Effector memory CD4-positive, alpha-beta T cell (primary cell): ENCODE data around the gene BACH1.

ENCODE experiments used
- DNase-seq, 3 donors: peaks; one replicate each; pipeline ENCODE4 v3.0.0-alpha.2; 2020
- H3K27ac ChIP-seq: 2 replicates; pipeline ENCODE4 v1.7.0; 2013; ENCODE audit warnings: mild to moderate bottlenecking, low read length, moderate library complexity; ENCODE audit not compliant: insufficient read depth, poor library complexity, severe bottlenecking
- H3K27me3 ChIP-seq: replicated peaks from 2 replicates; pipeline ENCODE4 v1.7.0; 2013; ENCODE audit warnings: mild to moderate bottlenecking, low read length; ENCODE audit not compliant: insufficient read depth, control insufficient read depth, poor library complexity, severe bottlenecking
- H3K36me3 ChIP-seq: 2 replicates; pipeline ENCODE4 v1.7.0; 2013; ENCODE audit warnings: mild to moderate bottlenecking, low read length, moderate library complexity; ENCODE audit not compliant: control insufficient read depth, insufficient read depth
- H3K4me1 ChIP-seq: 2 replicates; pipeline ENCODE4 v1.7.0; 2013; ENCODE audit warnings: low read length, mild to moderate bottlenecking; ENCODE audit not compliant: control insufficient read depth, insufficient read depth, poor library complexity, severe bottlenecking
- H3K4me3 ChIP-seq: 2 replicates; pipeline ENCODE4 v1.7.0; 2013; ENCODE audit warnings: low read length, low read depth, mild to moderate bottlenecking; ENCODE audit not compliant: insufficient read depth, poor library complexity, severe bottlenecking
- H3K9me3 ChIP-seq: 2 replicates; pipeline ENCODE4 v1.7.0; 2013; ENCODE audit warnings: mild to moderate bottlenecking, low read length, moderate library complexity; ENCODE audit not compliant: control insufficient read depth

Gene BACH1

DNA sequence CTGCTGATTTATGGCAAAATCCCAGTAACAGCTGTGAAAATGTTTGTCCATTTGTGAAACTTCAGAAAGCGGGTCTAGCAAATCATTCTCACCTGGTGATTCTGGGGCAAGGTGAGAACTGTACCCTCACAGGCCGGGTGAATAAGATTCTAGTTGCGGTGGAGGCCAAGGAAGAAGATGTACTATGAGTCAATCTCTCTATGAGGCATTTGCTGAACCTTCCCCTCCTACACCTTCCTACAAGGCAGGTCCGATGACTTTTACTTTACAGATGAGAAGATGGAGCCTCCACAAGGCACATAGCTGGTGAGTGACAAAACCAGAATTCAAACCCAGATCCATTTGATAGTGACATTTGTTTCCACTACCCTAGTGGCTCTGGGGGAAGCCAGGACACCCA, 72.7 kb downstream of the BACH1 start:
- H3K4me3 ChIP-seq, result no peak overlapping the region
- H3K36me3 ChIP-seq, result no peaks in the 10 kb centered on the region
- no peak overlapping the region for H3K27ac ChIP-seq
- no peaks in the 10 kb centered on the region for H3K4me1 ChIP-seq
- H3K27me3 ChIP-seq, result no peaks in the 10 kb centered on the region
- DNase-seq, result no peak
- H3K9me3 ChIP-seq, result no peaks in the 10 kb centered on the region

DNA sequence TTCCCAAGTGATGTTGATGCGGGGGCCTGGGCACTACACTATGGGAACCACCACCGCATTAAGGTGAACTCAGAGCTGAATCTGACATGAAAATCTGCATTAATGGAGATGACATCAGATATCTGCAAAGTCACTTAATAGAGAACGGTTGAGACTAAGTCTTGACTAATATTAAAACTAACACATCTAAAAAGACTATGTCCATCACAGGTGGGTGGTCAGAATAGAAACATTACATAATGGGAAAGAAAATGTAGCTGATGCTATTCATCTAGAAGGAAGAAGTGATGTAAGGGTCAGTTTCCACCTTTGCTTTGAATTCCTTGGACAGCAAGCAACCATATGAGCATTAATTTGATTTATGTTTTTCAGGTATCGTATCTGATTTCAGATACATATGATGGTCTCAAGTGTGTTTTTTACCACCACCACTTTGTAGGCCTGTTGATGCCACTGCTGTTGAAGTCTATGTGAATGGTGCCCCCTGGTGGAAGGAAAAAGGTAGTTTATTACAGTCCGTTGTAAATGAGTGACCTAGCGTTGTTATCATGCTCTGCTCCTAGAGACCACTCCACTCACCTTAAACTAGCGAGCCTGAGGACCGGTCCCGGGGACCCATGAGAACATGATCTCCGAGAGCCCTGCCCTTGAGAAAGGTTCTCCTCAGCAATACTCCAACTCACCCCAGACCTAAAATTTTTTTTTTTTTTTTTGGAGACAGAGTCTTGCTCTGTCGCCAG, 73.5 kb downstream of the BACH1 start:
- no peaks in the 10 kb centered on the region for H3K9me3 ChIP-seq
- H3K4me3 ChIP-seq, result no peak overlapping the region
- no peak overlapping the region for H3K27ac ChIP-seq
- H3K36me3 ChIP-seq, result no peaks in the 10 kb centered on the region
- H3K27me3 ChIP-seq, result no peaks in the 10 kb centered on the region
- H3K4me1 ChIP-seq, result no peaks in the 10 kb centered on the region
- DNase-seq, result peak in 2 of 3 donors; percentile 9 to 53

DNA sequence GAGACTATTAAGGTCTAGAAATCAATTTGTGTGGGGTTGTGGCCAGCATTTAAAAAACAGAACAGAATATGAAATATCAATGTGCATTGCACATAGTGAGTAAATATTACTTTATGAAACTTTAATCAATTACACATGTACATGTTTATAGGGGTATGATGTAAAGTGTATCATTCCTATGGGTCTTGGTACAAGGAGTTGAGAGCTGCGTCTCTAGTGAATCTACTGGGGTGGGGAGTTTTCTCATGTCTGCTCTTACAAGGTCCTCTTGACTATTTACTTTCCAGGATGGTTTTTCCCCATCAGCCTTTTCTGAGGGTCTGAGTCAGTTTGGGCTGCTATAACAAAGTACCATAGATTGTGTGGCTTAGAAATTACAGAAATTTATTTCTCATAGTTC, 75.8 kb downstream of the BACH1 start:
- Histone ChIP-seq H3K9me3 (no peaks in the 10 kb centered on the region), H3K36me3 (no peaks in the 10 kb centered on the region), H3K27ac (no peak overlapping the region), H3K4me1 (no peaks in the 10 kb centered on the region), H3K27me3 (no peaks in the 10 kb centered on the region), H3K4me3 (no peak overlapping the region)
- no peak for DNase-seq

DNA sequence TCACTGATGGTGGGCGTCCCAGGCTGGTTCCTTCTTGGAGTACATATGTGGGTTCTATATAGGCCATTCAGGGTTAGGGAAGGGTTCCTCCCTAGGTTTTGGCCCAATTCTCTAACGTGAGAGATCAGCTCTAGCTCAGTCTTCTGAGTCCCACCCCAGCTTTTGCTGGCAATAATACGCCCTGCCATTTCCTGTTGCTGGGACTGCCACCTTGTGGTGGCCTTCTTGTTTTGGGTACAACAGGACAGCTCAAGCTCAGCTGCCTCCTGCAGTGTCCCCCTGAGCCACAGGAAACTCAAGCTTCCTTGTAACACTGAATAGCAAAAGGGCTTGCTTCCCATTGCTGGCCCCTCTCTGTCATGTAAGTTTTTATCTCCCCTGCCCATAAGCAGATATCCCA, 77.8 kb downstream of the BACH1 start:
- H3K27ac ChIP-seq, result no peak overlapping the region
- DNase-seq, result peak; percentile 2 to 23 (median 18)

DNA sequence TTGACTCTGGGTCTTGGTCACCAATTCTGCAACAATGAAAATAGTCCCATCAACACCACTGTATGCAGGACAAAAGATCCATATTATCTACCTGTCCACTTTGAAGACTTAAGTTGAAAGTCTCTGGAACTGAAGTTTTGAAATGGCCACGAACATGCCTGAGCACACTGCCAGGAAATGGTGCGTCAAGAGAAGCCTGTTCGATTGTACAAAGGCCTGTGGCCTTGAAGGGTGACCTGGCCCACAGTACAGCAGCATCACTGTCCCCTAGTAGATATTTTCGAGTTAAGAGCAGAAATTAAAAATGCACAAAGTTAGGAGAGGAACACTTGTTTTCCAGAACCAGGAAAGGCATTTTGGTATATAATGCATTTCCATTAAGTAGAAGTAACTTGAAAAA, 78.5 kb downstream of the BACH1 start:
- Histone ChIP-seq H3K4me3 (no peak overlapping the region), H3K27me3 (no peaks in the 10 kb centered on the region), H3K9me3 (no peaks in the 10 kb centered on the region), H3K4me1 (no peaks in the 10 kb centered on the region), H3K36me3 (no peaks in the 10 kb centered on the region), H3K27ac (no peak overlapping the region)
- no peak for DNase-seq

More for the DNA sequence above, 77.8 kb downstream of the BACH1 start:
- Histone ChIP-seq H3K4me3 (no peak overlapping the region), H3K4me1 (no peaks in the 10 kb centered on the region), H3K9me3 (no peaks in the 10 kb centered on the region), H3K36me3 (no peaks in the 10 kb centered on the region), H3K27me3 (no peaks in the 10 kb centered on the region)

DNA sequence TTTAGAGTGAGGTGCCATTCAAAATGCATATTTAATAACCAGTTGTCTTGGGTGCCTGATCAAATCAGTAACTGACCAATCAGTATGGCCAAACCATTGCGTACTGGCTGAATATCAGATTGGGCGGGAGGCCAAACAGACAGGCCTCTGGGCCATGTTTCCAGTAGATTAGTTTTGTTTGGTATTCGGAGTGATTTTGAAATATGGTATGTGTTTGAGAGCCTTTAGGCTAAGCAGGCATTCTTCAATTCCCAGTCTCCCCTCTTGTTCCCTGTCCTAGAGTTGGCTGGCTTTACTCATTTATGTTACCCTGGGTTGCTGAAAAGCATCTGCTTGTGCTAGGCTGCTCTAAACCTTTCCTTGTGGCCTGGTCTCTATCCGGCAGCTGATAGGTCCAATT, 80.1 kb downstream of the BACH1 start:
- no peak for DNase-seq
- Histone ChIP-seq H3K4me3 (no peak overlapping the region), H3K4me1 (no peaks in the 10 kb centered on the region), H3K36me3 (no peaks in the 10 kb centered on the region), H3K27me3 (no peaks in the 10 kb centered on the region), H3K27ac (no peak overlapping the region), H3K9me3 (no peaks in the 10 kb centered on the region)

DNA sequence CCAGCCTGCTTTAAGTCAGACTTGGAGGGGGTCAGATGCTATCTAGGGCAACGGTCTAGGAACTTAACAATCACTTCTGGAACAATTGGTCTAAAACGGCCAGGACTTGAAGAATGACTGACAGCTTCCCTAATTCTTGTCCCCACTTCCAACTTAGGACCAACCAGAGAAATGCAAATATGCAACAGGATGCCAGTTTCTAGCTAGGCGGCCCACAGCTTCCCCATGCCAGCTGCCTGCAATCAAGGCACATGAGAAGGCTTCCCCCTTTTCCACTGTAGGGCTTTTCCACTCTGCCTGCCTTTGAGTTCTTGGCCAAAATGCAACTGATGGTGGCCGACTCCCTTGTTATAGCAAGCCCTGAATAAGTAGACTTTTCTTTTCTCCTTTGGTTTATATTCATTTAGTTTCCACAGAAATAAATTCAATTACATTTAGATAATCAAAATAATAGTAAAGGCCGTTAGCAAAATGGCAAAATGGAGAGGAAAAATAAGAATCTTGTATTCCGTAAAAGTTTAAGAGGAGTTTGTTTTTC, 80.9 kb downstream of the BACH1 start:
- no peak overlapping the region for H3K27ac ChIP-seq
- H3K27me3 ChIP-seq, result no peaks in the 10 kb centered on the region
- no peaks in the 10 kb centered on the region for H3K4me1 ChIP-seq
- no peak for DNase-seq
- H3K4me3 ChIP-seq, result no peak overlapping the region
- H3K36me3 ChIP-seq, result no peaks in the 10 kb centered on the region
- no peaks in the 10 kb centered on the region for H3K9me3 ChIP-seq

DNA sequence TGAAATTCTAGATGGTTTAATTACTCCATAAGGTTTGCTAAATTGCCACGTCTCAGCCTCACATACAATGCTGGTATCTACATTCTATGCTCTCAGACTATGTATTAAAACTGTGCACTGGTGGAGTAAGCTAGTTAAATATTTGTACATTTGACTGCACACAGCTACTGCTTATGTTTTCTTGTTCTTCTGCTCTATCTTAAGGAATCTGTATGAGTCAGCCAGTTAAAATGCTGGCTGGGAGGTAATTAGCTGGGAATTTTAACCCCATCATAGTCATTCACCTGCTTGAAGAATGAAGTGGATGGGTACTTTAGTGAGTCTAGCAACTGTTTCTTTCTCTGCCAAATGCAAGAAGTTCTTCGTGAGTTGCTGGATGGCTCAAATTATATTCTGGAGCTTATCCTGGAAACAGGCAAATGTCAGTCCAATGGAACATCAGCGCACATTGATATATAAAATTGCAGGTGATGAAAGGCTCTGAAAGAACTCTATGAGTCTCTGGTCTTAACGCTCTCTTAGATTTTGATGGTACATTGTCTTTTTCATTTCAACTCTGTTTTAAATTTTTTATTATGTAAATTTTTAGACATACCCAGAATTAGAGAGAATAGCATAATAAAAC, 83.4 kb downstream of the BACH1 start:
- H3K27me3 ChIP-seq, result no peaks in the 10 kb centered on the region
- H3K36me3 ChIP-seq, result no peaks in the 10 kb centered on the region
- H3K27ac ChIP-seq, result no peak overlapping the region
- no peak for DNase-seq
- H3K4me1 ChIP-seq, result no peaks in the 10 kb centered on the region
- no peak overlapping the region for H3K4me3 ChIP-seq
- H3K9me3 ChIP-seq, result no peaks in the 10 kb centered on the region

DNA sequence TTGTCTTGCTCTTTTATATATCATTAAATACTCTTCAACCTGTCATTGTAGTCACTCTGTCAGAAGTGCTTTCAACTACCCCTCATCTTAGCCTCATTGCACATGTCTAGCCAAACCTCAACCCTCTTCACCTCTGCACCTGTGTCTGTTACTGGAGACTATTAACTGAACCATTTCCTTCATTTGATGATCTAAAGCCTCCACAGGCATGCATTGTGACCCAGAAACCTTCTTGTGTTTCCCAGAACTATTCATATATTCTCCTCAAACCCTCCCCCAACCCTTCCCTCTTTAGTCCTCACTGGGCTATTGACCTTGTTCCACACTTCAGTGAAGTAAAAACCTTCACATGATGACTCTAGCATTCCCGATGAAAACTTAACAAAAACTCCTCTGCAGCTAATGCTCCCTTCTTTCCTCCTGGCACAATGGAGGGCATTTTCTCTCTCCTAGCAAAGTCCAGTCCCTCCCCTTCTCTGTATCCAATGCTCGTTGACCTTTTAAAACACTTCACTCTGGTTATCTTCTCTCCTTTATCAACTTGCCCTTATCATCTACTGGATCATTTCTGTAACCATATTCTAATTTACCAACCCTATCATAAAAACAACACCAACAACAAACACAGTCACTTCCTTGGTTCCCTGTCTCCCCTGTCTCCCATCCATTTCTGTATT, 86.1 kb downstream of the BACH1 start:
- DNase-seq, result no peak

More for the DNA sequence above, 86.1 kb downstream of the BACH1 start:
- Histone ChIP-seq H3K4me1 (no peaks in the 10 kb centered on the region), H3K27ac (no peak overlapping the region), H3K36me3 (no peaks in the 10 kb centered on the region), H3K27me3 (no peaks in the 10 kb centered on the region), H3K4me3 (no peak overlapping the region), H3K9me3 (no peaks in the 10 kb centered on the region)
